Calu3 (cell line): ENCODE measurements around the gene TUT4. TPM values are rescaled to one million over a fixed set of nuclear protein-coding genes. Genes with fewer than 3 reads are reported as not detected.

Experiments used
- BruUV-seq: library from RNA; stranded (reverse); fragments of 400-500 nt; replicated peaks from 2 replicates; lab custom pipeline; 2021; lab: Mats Ljungman, UMichigan
- CTCF ChIA-PET: fragments of 300-600 bp; sonication (Branson Sonifier 250); formaldehyde crosslinking; loops from one replicate; lab custom pipeline; 2022; ENCODE audit warnings: antibody characterized with exemption; lab: Charles Lee
- DNase-seq: peaks from one replicate; pipeline ENCODE4 v3.0.0; 2022
- H3K27ac Mint-ChIP-seq: one replicate; pipeline ENCODE4 v1.8.0; 2022; ENCODE audit warnings: mixed read lengths; ENCODE audit not compliant: unreplicated experiment
- H3K27me3 Mint-ChIP-seq: one replicate; pipeline ENCODE4 v1.8.0; 2022; ENCODE audit warnings: mixed read lengths; ENCODE audit not compliant: unreplicated experiment
- H3K36me3 Mint-ChIP-seq: one replicate; pipeline ENCODE4 v1.8.0; 2022; ENCODE audit warnings: mild to moderate bottlenecking, moderate library complexity, mixed read lengths; ENCODE audit not compliant: insufficient read depth, unreplicated experiment
- H3K4me1 Mint-ChIP-seq: one replicate; pipeline ENCODE4 v1.8.0; 2022; ENCODE audit warnings: mild to moderate bottlenecking, low read depth, mixed read lengths; ENCODE audit not compliant: unreplicated experiment
- H3K4me3 Mint-ChIP-seq: one replicate; pipeline ENCODE4 v1.8.0; 2022; ENCODE audit warnings: mild to moderate bottlenecking, low read depth, moderate library complexity, mixed read lengths; ENCODE audit not compliant: unreplicated experiment
- H3K9me3 Mint-ChIP-seq: one replicate; pipeline ENCODE4 v1.8.0; 2022; ENCODE audit warnings: low read depth, mixed read lengths; ENCODE audit not compliant: unreplicated experiment
- CTCF ChIP-seq: fragments of 200-600 bp; IDR thresholded peaks from one replicate; pipeline ENCODE4 v1.8.0; 2022; ENCODE audit warnings: antibody characterized with exemption; ENCODE audit not compliant: unreplicated experiment
- intact Hi-C: fragments of 100-400 bp; cut with micrococcal nuclease; formaldehyde crosslinking; loops from one replicate; pipeline ENCODE4 v1.10.0; 2022; ENCODE audit not compliant: unreplicated experiment
- total RNA-seq: library from RNA; stranded (reverse); gene quantifications from 2 replicates; pipeline ENCODE4 v1.2.3, GENCODE V29; 2022

The TUT4 gene
- total RNA-seq, 1 experiment from 2014 or later = 55.9 TPM

- Mint-ChIP-seq H3K27ac (no peak overlapping the region), H3K9me3 (no peaks in the 10 kb centered on the region), H3K36me3 (peaks cover 29% of the 10 kb centered on the region), H3K27me3 (no peaks in the 10 kb centered on the region), H3K4me1 (no peaks in the 10 kb centered on the region), H3K4me3 (no peak overlapping the region)
- TF ChIP-seq CTCF = no peak
- intact Hi-C loops = no loop called here
- DNase-seq = no peak
- CTCF ChIA-PET = no interaction called here
- no TSS peak for BruUV-seq
Observed at GRCh38 chr1:52423055-52423454, 129.8 kb downstream of the TUT4 start.

- intact Hi-C loops = no loop called here
- Mint-ChIP-seq H3K27me3 (no peaks in the 10 kb centered on the region), H3K4me1 (no peaks in the 10 kb centered on the region), H3K9me3 (no peaks in the 10 kb centered on the region), H3K27ac (no peak overlapping the region), H3K36me3 (peaks cover 51% of the 10 kb centered on the region), H3K4me3 (no peak overlapping the region)
- CTCF ChIA-PET = interaction anchor here (1.0 kb wide), 1 partner anchor 99 kb away, joined by 4 read pairs; no protein-coding TSS in a partner anchor
- TF ChIP-seq CTCF = no peak
- no TSS peak for BruUV-seq
- no peak for DNase-seq
Observed at GRCh38 chr1:52420713-52421112, 132.2 kb downstream of the TUT4 start.

GRCh38 chr1:52416811-52417210 lies 136.1 kb downstream of the TUT4 start:
- Mint-ChIP-seq H3K36me3 (peaks cover 69% of the 10 kb centered on the region), H3K4me3 (no peak overlapping the region), H3K27me3 (no peaks in the 10 kb centered on the region), H3K4me1 (no peaks in the 10 kb centered on the region), H3K9me3 (no peaks in the 10 kb centered on the region), H3K27ac (no peak overlapping the region)
- CTCF ChIA-PET = no interaction called here
- no peak for DNase-seq
- BruUV-seq = no TSS peak
- intact Hi-C loops = loop anchor here (2.0 kb wide), 1 partner anchor 54 kb away; no protein-coding TSS in a partner anchor
- TF ChIP-seq CTCF = no peak

GRCh38 chr1:52414942-52415341 lies 137.9 kb downstream of the TUT4 start:
- peaks cover 79% of the 10 kb centered on the region for H3K36me3 Mint-ChIP-seq
- intact Hi-C loops = no loop called here
- no peak for DNase-seq
- TF ChIP-seq CTCF = no peak
- H3K27me3 Mint-ChIP-seq = no peaks in the 10 kb centered on the region
- H3K9me3 Mint-ChIP-seq = no peaks in the 10 kb centered on the region
- no TSS peak for BruUV-seq
- CTCF ChIA-PET = no interaction called here
- H3K4me3 Mint-ChIP-seq = no peak overlapping the region
- no peak overlapping the region for H3K27ac Mint-ChIP-seq
- no peaks in the 10 kb centered on the region for H3K4me1 Mint-ChIP-seq
